LNCaP clone FGC (cell line): Measurements from ENCODE around the gene SEH1L.

Experiments
- DNase-seq: peaks from one replicate; pipeline ENCODE4 v3.0.0-alpha.2; 2011; ENCODE audit warnings: low read depth
- H3K4me3 ChIP-seq: 2 replicates; pipeline ENCODE4 v1.5.1; 2011; ENCODE audit warnings: mild to moderate bottlenecking, low read depth, low read length, control low read depth
- CTCF ChIP-seq: IDR thresholded peaks from 2 replicates; pipeline ENCODE4 v1.5.1; 2012; ENCODE audit warnings: mild to moderate bottlenecking; ENCODE audit not compliant: control insufficient read depth, insufficient read depth; ENCODE audit errors: extremely low read depth

The SEH1L gene

GRCh38 chr18:12928641-12929040, 19.2 kb upstream of the SEH1L start:
- DNase-seq, result no peak
- no peak for TF ChIP-seq CTCF

GRCh38 chr18:12929477-12930083, 18.2 kb upstream of the SEH1L start:
- no peak for DNase-seq
- H3K4me3 ChIP-seq, result no peak overlapping the region
- TF ChIP-seq CTCF, result no peak

More at GRCh38 chr18:12928641-12929040, 19.2 kb upstream of the SEH1L start:
- no peak overlapping the region for H3K4me3 ChIP-seq

GRCh38 chr18:12930376-12930775, 17.4 kb upstream of the SEH1L start:
- no peak for DNase-seq
- no peak overlapping the region for H3K4me3 ChIP-seq
- no peak for TF ChIP-seq CTCF

- no peak for TF ChIP-seq CTCF
- no peak for DNase-seq
These were observed 16.9 kb upstream of the SEH1L start for GRCh38 chr18:12930908-12931307.

GRCh38 chr18:12933327-12933726, 14.5 kb upstream of the SEH1L start:
- no peak overlapping the region for H3K4me3 ChIP-seq
- DNase-seq, result no peak
- TF ChIP-seq CTCF, result no peak

More at GRCh38 chr18:12930908-12931307, 16.9 kb upstream of the SEH1L start:
- no peak overlapping the region for H3K4me3 ChIP-seq

- no peak overlapping the region for H3K4me3 ChIP-seq
These were observed 13.2 kb upstream of the SEH1L start for GRCh38 chr18:12934454-12935071.

More at GRCh38 chr18:12934454-12935071, 13.2 kb upstream of the SEH1L start:
- TF ChIP-seq CTCF, result peak; percentile 98
- DNase-seq, result peak; percentile 56
